Skin of body (tissue), 2 donors: ENCODE data around the gene ANXA9. TPM values are rescaled to one million over a fixed set of nuclear protein-coding genes. Genes with fewer than 3 reads are reported as not detected.
A peak's percentile ranks its signal among the peaks of the same experiment; 100 is the strongest.

Experiments used
- DNase-seq: peaks from one replicate; lab custom pipeline; 2025; lab: John Stamatoyannopoulos, UW
- total RNA-seq: library from RNA; depleted of rRNA; stranded (reverse); fragments of >200 nt; gene quantifications from one replicate; pipeline ENCODE4 v1.2.3, GENCODE V29; 2014

The ANXA9 gene
- total RNA-seq, 1 donor from 2014 or later, result 4.7 TPM

- DNase-seq, result peak; percentile 60
These were observed 7.3 kb upstream of the ANXA9 start, which contains the start of gene CERS2 for GRCh38 chr1:150974580-150975478. Gene CERS2 (minus strand): TSS chr1:150974835. CDS start chr1:150969090, 5,745 bp downstream.

DNA sequence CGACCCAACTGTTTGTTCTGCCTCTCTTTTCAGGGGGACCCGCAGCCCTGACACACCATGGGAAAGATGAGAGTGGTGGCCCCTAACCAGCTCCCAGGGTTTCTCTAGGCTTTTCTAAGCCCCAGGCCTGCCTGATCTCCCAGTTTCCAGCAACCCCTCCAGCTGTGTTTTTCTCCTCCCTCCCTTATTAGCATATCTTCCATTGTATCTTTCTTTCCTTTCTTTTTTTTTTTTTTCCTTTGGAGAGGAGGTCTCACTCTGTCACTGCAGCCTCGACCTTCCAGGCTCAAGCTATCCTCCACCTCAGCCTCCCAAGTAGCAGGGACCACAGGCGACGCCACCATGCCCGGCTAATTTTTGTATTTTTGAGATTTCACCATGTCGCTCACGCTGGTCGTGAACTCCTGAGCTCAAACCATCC lies 5.7 kb upstream of the ANXA9 start:
- no peak for DNase-seq

- no peak for DNase-seq
These were observed 5.0 kb upstream of the ANXA9 start for GRCh38 chr1:150976879-150977694.

DNA sequence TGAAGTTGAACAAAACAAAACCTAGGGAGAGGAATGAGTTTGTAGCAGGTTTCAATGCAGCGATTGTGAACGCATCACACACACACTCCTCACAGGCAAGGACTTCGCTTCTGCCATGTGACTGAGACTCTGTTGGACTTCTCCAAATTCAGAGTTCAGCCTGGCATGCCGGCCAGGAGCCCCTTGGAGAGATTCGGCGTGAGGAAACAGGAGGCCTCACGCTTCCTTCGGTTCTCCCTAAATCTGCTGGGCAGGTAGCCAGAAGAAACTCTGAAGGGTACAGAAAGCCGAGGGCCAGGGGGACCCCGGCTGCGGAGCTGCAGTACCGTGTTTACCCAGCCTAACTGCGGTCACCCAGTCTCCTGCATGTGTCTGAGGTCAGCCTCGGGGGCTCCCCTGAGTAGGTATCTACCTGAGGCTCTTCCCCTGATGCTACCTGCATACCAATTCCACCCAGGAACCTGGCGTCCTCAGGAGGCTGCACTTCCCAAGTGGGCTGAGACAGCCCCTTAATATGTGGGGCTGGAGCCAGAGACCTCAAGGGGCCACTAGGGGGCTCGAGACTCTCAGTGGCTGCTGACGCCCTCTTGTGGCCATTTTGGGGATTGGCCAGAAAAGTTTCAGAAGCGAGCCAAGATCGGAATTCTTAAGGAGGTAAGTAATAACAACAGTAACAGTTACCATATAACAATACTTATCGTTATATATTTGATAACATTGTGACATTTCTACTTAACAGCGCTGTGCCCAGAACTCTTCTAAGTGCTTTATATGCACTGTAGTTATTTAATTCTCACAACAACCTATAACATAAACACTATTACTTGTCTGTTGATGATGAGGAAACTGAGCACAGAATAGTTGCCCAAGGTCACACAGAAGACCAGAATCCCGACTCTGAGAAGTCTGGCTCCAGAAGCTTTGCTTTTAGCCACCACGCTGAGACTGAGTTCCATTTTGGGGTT lies 2.7 kb upstream of the ANXA9 start:
- peak; percentile 78 for DNase-seq

DNA sequence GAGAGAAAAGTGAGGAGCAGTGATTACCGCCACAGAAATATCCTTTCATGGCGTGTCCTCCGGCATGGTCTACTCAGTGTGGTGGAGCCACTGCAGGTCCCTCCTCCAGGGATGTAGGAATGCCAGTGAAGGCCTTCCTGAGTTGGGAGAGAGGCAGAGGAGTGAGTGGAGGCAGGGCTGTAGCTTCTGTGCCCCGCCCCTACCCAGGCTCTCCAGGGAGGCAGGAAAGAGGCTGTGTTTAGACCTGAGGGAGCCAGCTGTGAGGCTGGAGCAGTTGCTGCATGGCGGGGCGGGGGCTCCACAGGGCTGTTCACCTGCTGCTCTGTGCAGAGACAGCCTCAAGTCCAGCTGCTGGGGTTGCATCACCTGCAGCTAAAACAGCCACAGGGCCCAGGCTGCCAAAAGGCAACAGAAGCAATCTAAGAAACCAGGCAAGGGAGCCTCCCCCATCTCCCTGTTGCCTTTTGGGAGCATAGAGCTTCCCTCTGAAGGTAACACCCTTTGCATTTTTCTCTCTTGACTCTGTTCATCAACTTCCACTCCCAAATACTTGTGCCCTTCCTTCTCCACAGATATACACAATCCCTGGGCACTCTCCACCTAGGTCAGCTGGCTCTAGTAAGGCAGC lies 801 bp upstream of the ANXA9 start:
- DNase-seq, result no peak

- DNase-seq, result no peak
These were observed 3.2 kb downstream of the ANXA9 start for GRCh38 chr1:150985179-150985825.

- no peak for DNase-seq
These were observed 5.8 kb downstream of the ANXA9 start for GRCh38 chr1:150987924-150988323.

GRCh38 chr1:150992626-150993025 lies 10.5 kb downstream of the ANXA9 start:
- no peak for DNase-seq

DNA sequence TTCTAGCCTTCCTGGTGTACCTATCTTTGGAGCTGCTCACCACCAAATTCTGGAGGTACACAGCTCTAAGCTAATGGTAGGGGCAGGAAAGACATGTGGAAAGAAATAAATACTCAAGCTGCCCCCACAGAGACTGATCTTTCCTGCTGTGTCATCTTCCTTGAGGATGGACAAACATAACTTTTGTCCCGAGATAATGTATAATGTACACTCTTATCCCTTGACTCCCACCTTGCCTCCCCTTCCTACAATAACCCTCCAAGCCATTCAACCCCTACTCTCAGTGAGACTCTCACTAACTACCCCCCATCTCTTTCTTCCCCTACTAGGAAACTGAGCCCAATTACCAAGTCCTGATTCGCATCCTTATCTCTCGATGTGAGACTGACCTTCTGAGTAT lies 12.2 kb downstream of the ANXA9 start:
- no peak for DNase-seq

DNA sequence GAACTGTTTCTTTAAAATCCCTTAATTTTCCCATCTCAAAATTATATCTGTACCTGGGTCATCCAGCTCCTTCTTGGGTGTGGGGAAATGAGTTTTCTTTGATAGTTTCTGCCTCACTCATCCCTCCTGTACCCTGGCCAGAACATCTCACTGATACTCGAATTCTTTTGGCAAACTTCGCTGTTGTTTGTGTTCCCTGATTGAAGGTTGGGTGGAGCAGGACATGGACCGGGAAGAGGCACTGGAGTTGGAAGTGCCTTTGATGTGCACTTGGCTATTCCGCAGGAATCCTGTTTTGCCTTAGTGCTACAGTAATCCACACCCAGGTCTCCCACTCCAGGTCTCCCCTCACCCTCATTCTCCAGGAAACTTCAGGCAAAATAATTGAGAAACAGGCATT lies 13.4 kb downstream of the ANXA9 start:
- DNase-seq, result no peak

DNA sequence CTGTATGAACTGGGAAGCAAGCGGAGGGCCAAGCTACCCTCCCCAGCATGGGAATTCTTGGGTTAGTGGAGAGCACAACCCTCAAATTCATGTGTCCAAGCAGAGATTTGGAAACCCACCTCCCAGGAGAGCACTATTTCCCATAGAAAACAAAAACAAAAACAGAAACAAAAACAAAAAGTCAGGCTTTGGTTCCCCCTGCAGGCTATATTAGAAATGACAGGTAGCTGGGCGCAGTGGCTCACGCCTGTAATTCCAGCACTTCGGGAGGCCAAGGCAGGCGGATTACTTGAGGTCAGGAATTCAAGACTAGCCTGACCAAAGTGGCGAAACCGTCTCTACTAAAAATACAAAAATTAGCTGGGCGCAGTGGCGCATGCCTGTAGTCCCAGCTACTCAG lies 13.8 kb downstream of the ANXA9 start:
- peak; percentile 55 for DNase-seq

GRCh38 chr1:150997126-150997872 lies 15.2 kb downstream of the ANXA9 start:
- no peak for DNase-seq

GRCh38 chr1:150997949-150998348 lies 15.9 kb downstream of the ANXA9 start:
- no peak for DNase-seq

DNA sequence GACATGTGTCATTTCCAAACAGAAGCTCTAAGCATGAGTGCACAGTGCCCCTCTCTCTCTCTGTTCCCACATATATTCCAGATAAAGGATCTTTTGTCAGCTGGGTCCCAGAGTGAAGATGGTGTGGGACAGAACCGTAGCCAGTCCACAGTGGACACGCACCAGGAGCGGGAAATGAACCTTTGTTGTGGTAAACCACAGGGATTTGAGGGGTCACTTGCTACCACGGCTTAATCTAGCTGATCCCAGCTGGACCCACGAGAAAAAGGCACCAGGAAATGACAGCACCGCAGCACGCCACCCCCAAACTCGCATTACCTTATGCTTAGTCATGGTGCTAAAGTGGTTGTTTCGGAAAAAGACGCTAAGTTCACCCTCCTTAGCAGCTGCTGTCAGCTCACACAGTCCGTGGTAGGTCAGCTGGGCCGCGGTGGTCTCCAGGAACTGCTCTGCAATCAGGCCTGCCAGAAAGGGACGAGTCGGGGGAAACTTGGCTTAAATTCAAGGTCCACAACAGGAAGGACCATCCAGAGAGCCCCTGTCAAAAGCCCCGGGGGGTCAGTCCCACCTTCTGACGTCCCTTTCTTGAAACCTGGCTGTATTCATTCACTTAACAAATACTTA lies 17.1 kb downstream of the ANXA9 start:
- DNase-seq, result no peak

DNA sequence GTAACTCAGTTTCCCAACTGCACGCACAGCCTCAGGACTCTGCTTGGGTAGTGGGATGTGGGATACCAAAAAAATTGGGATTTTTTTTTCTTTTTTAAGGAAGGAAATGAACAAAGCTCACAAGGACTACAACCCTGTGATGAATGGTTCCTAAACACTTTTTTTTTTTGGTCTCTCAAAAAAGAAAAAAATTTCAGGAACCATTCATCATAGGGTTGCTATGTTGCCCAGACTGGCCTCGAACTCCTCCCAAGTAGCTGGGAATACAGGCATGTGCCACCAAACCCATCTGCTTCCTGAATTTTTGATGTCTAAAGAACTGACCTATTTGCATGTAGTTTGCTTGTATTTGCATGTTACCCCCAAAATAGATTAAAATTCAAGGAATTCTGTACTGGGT lies 17.8 kb downstream of the ANXA9 start:
- no peak for DNase-seq

- DNase-seq, result no peak
These were observed 18.3 kb downstream of the ANXA9 start for GRCh38 chr1:151000408-151000807.

DNA sequence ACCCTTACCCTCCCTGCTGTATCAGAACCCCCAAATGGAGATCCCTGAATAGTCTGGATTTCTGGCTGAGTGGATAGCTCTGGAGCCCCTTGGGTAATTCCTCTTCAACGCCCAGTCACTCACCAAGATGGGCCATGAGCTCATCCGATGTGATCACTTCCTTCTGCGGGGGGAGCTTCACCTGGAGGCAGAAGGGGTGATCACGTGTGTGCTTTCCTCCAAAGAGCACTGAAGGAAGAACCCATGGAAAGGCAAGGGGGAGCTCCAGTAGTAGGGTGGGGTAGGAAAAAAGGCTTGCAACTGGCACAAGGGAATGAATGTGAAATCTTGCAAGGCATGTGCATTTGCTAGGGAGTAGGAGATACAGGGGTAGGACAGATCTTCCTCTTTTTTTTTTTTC lies 19.5 kb downstream of the ANXA9 start:
- DNase-seq, result no peak

DNA sequence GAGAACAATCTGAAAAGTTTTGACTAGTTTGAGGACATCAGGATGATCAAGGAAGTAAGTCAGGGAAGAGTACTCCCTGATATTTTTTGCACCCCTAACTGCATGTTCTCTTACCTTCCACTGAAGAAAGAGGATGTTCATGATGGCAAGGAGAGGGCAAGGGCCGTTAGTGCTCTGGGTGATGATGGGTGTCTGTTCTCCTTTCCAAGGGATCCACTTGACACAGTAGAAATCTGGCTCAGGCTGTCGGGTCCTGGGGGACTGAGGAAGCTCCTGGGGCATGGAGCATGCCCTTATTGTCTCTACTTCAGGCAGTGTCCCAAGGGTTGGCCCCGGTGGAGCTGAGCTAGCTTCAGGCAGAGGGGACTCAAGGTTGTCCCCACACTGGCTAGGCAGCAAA lies 20.0 kb downstream of the ANXA9 start:
- no peak for DNase-seq

GRCh38 chr1:151002611-151003010 lies 20.5 kb downstream of the ANXA9 start:
- DNase-seq, result no peak
